Ovary (tissue), 3 donors: ENCODE data around the gene KCNAB2.

ENCODE experiments used
- CTCF ChIP-seq, 3 donors: fragments of 450-650 bp in 2 of 3; fragments of 200-600 bp in 1 of 3; IDR thresholded peaks; one replicate each; pipeline versions ENCODE4 v1.5.1 to v1.8.0; 2016 to 2022; ENCODE audit warnings: antibody characterized with exemption in 3 of 3, mild to moderate bottlenecking in 1 of 3
- EP300 ChIP-seq: sonication (generic); formaldehyde crosslinking; IDR thresholded peaks from one replicate; pipeline ENCODE4 v1.6.1; 2017; ENCODE audit warnings: antibody characterized with exemption
- POLR2A ChIP-seq: fragments of 450-650 bp; IDR thresholded peaks from one replicate; pipeline ENCODE4 v1.6.1; 2017; ENCODE audit warnings: antibody characterized with exemption, mild to moderate bottlenecking, moderate library complexity
- donor health status: DM: no; HTN: no; CAD: no.

DNA sequence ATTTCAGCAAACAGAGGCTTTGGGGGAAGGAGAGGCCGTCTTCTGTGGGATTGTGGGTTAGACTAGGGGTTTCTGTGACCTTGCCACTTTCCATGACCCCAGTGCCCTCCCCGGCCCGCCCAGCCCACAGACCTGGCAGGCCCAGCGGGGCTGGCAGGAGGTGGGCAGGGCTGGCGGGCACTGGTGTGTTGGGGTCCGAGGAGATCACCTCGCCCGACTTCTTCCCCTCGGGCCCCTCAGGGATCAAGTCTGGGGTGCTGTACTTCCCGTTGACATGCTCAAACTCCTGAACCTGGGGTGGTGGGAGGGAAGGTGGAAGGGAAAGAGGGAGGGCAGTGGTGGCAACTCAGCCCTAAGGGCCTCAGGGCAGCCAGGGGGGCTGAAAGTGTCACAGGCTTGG is 78.1 kb downstream of the KCNAB2 start:
- TF ChIP-seq POLR2A: no peak
- TF ChIP-seq CTCF (IDR thresholded peaks at IDR 0.05): no peak
- TF ChIP-seq EP300: no peak
